Kidney (tissue), 14 donors: ENCODE data around the gene CHSY1. TPM values are rescaled to one million over a fixed set of nuclear protein-coding genes. Genes with fewer than 3 reads are reported as not detected.
A peak's percentile ranks its signal among the peaks of the same experiment; 100 is the strongest.

ENCODE experiments used
- DNase-seq, 5 donors: peaks; one replicate each; pipeline ENCODE4 v3.0.0-alpha.2; 2013 to 2020
- FAIRE-seq: peaks from 2 replicates; lab custom pipeline; 2012; peaks lifted over from hg19 to GRCh38; lab: Jason Lieb, UNC
- H3K27ac ChIP-seq, 2 donors: one replicate each; pipeline ENCODE4 v1.7.0; 2013; ENCODE audit warnings: low read depth in 2 of 2, low read length in 2 of 2, inconsistent platforms in 1 of 2
- H3K27me3 ChIP-seq: one replicate; pipeline ENCODE4 v1.7.1; 2013; ENCODE audit warnings: low read length, inconsistent platforms; ENCODE audit not compliant: control insufficient read depth, insufficient read depth
- H3K36me3 ChIP-seq, 3 donors: one replicate each; pipeline versions ENCODE4 v1.7.0 to v1.7.1; 2013; ENCODE audit warnings: low read length in 3 of 3, control low read depth in 1 of 3, inconsistent platforms in 1 of 3; ENCODE audit not compliant: insufficient read depth in 3 of 3, control insufficient read depth in 2 of 3
- H3K4me1 ChIP-seq, 3 donors: one replicate each; pipeline versions ENCODE4 v1.7.0 to v1.7.1; 2013; ENCODE audit warnings: low read length in 3 of 3, inconsistent platforms in 1 of 3, low read depth in 1 of 3; ENCODE audit not compliant: control insufficient read depth in 2 of 3, insufficient read depth in 2 of 3
- H3K4me3 ChIP-seq, 3 donors: one replicate each; pipeline versions ENCODE4 v1.7.0 to v1.8.1; 2013; ENCODE audit warnings: low read length in 3 of 3, control low read depth in 1 of 3, inconsistent platforms in 1 of 3
- H3K9ac ChIP-seq, 3 donors: one replicate each; pipeline versions ENCODE4 v1.7.0 to v1.7.1; 2013; ENCODE audit warnings: low read length in 3 of 3, control low read depth in 1 of 3, inconsistent platforms in 1 of 3
- H3K9me3 ChIP-seq, 3 donors: one replicate each; pipeline versions ENCODE4 v1.7.0 to v1.7.1; 2013; ENCODE audit warnings: low read length in 3 of 3, control low read depth in 1 of 3, inconsistent platforms in 1 of 3; ENCODE audit not compliant: control insufficient read depth in 2 of 3, insufficient read depth in 1 of 3
- CTCF ChIP-seq: IDR thresholded peaks from 3 replicates; pipeline ENCODE4 v1.5.1; 2012; ENCODE audit warnings: mild to moderate bottlenecking, moderate library complexity, borderline replicate concordance; ENCODE audit not compliant: insufficient read depth; ENCODE audit errors: extremely low read depth
- intact Hi-C: fragments of 100-400 bp; cut with DNase I; formaldehyde crosslinking; loops from one replicate; pipeline ENCODE4 v1.11.1; 2022
- polyA plus RNA-seq: library from polyadenylated mRNA; stranded (reverse); fragments of 350-450 nt; fragmentation: Illumina TruSeq; extraction: RNeasy Lipid Tissue Mini Kit (QIAGEN cat#74804); gene quantifications from one replicate; pipeline ENCODE4 v1.2.3, GENCODE V29; 2014; ENCODE audit warnings: low read depth, low replicate concordance; ENCODE audit not compliant: insufficient read depth
- total RNA-seq: library from RNA; stranded (reverse); fragmentation: NEBNext Ultra II Directional; extraction: Animal tissue kit (Norgen Biotek cat#: 25700); gene quantifications from one replicate; pipeline ENCODE4 v1.2.1, GENCODE V29; 2021
- donor health status: control.
- donor health status: control.
- donor health status: control.
- donor health status: control.
- donor health status: control.
- donor health status: DM: yes; HTN: yes; CAD: no.
- donor health status: Normal renal cell carcinoma (clear cell type).

Gene CHSY1
- total and polyA plus RNA-seq, 2 donors from 2014 or later, result 7.2 to 41.6 TPM

GRCh38 chr15:101167411-101167752 lies 84.5 kb downstream of the CHSY1 start:
- intact Hi-C loops, result no loop called here
- Histone ChIP-seq H3K4me3 (no peak overlapping the region), H3K9ac (no peak overlapping the region), H3K36me3 (no peaks in the 10 kb centered on the region), H3K27ac (peak overlapping the region; percentile 83 to 94), H3K4me1 (peaks cover 0 to 12% (median 0%) of the 10 kb centered on the region in 3 donors), H3K27me3 (no peaks in the 10 kb centered on the region), H3K9me3 (peaks cover 0 to 13% (median 0%) of the 10 kb centered on the region in 3 donors)
- FAIRE-seq, result no peak
- no peak for TF ChIP-seq CTCF
- DNase-seq, result no peak

GRCh38 chr15:101165905-101166471 lies 85.9 kb downstream of the CHSY1 start:
- Histone ChIP-seq H3K27ac (no peak overlapping the region), H3K9me3 (peaks cover 0 to 13% (median 0%) of the 10 kb centered on the region in 3 donors), H3K9ac (no peak overlapping the region), H3K27me3 (no peaks in the 10 kb centered on the region), H3K4me3 (no peak overlapping the region), H3K4me1 (peaks cover 0 to 12% (median 0%) of the 10 kb centered on the region in 3 donors), H3K36me3 (no peaks in the 10 kb centered on the region)
- intact Hi-C loops, result no loop called here
- no peak for TF ChIP-seq CTCF
- FAIRE-seq (no peak), DNase-seq (no peak)

GRCh38 chr15:101162701-101163483 lies 89.0 kb downstream of the CHSY1 start:
- TF ChIP-seq CTCF, result no peak
- peak in 1 of 5 donors; percentile 66 for DNase-seq
- Histone ChIP-seq H3K4me1 (no peaks in the 10 kb centered on the region), H3K4me3 (no peak overlapping the region), H3K9ac (no peak overlapping the region), H3K27ac (no peak overlapping the region), H3K9me3 (peaks cover 0 to 13% (median 0%) of the 10 kb centered on the region in 3 donors), H3K27me3 (no peaks in the 10 kb centered on the region), H3K36me3 (no peaks in the 10 kb centered on the region)
- no peak for FAIRE-seq
- intact Hi-C loops, result no loop called here
